Ascending aorta (tissue), 2 donors: ENCODE data around the gene DSTN. TPM values are rescaled to one million over a fixed set of nuclear protein-coding genes. Genes with fewer than 3 reads are reported as not detected.

Source experiments
- DNase-seq, 2 donors: peaks; one replicate each; pipeline ENCODE4 v3.0.0-alpha.2; 2019; ENCODE audit warnings: low spot score in 2 of 2
- H3K27ac ChIP-seq, 2 donors: fragments of 200-600 bp; sonication (generic); one replicate each; pipeline ENCODE4 v1.5.1; 2016 to 2017; ENCODE audit warnings: mild to moderate bottlenecking in 1 of 2
- H3K27me3 ChIP-seq: fragments of 200-600 bp; sonication (generic); one replicate; pipeline ENCODE4 v1.5.1; 2017
- H3K36me3 ChIP-seq, 2 donors: fragments of 200-600 bp; sonication (generic); one replicate each; pipeline ENCODE4 v1.5.1; 2016
- H3K4me1 ChIP-seq, 2 donors: fragments of 200-600 bp; sonication (generic); one replicate each; pipeline ENCODE4 v1.5.1; 2016 to 2017; ENCODE audit warnings: mild to moderate bottlenecking in 1 of 2
- H3K4me3 ChIP-seq, 2 donors: fragments of 200-600 bp; sonication (generic); one replicate each; pipeline ENCODE4 v1.5.1; 2016 to 2017; ENCODE audit warnings: mild to moderate bottlenecking in 1 of 2
- H3K9me3 ChIP-seq, 2 donors: fragments of 200-600 bp; sonication (generic); one replicate each; pipeline ENCODE4 v1.5.1; 2016
- intact Hi-C: fragments of 100-400 bp; cut with DNase I; formaldehyde crosslinking; loops from one replicate; pipeline ENCODE4 v1.15.1; 2023
- total RNA-seq: library from RNA; depleted of rRNA; stranded (reverse); fragments of >200 nt; gene quantifications from one replicate; pipeline ENCODE4 v1.1.0, GENCODE V29; 2016
- TF ChIP-seq, protein P1 (sequence below), 3 experiments: fragments of 200-600 bp in 2 of 3; fragments of 450-650 bp in 1 of 3; sonication (generic) in 2 of 3; IDR thresholded peaks; one replicate each; pipeline ENCODE4 v1.5.1; 2016 to 2019; ENCODE audit warnings: antibody characterized with exemption in 3 of 3, mild to moderate bottlenecking in 1 of 3, moderate library complexity in 1 of 3

The DSTN gene
- total RNA-seq, 1 donor from 2014 or later, result 452 TPM

DNA sequence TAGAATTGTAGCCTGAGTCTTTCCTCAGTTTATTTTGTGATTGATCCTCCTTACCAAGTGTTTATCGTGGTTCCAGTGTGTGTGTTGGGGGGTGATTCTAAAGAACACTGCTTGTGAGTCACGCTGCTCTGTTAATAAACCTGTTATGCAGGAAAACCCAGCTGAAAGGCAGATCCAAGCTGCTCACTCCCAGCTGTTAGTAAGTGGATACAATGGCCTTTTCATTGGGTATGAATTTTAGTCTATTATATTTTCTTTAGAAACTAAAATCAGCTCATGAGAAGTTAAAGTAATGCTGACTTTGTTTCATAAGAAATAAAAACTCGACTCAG is 12.2 kb upstream of the DSTN start:
- no peak for DNase-seq
- Histone ChIP-seq H3K27me3 (no peaks in the 10 kb centered on the region), H3K9me3 (no peaks in the 10 kb centered on the region), H3K27ac (peak overlapping the region; percentile 98 to 100), H3K4me3 (peak overlapping the region in 1 of 2 donors; percentile 28), H3K36me3 (no peaks in the 10 kb centered on the region), H3K4me1 (peaks cover 20 to 58% of the 10 kb centered on the region in 2 donors)
- intact Hi-C loops, result loop anchor here (1.0 kb wide), 2 partner anchors 12 to 14 kb away; no protein-coding TSS in a partner anchor
- TF ChIP-seq, protein P1, sequence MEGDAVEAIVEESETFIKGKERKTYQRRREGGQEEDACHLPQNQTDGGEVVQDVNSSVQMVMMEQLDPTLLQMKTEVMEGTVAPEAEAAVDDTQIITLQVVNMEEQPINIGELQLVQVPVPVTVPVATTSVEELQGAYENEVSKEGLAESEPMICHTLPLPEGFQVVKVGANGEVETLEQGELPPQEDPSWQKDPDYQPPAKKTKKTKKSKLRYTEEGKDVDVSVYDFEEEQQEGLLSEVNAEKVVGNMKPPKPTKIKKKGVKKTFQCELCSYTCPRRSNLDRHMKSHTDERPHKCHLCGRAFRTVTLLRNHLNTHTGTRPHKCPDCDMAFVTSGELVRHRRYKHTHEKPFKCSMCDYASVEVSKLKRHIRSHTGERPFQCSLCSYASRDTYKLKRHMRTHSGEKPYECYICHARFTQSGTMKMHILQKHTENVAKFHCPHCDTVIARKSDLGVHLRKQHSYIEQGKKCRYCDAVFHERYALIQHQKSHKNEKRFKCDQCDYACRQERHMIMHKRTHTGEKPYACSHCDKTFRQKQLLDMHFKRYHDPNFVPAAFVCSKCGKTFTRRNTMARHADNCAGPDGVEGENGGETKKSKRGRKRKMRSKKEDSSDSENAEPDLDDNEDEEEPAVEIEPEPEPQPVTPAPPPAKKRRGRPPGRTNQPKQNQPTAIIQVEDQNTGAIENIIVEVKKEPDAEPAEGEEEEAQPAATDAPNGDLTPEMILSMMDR (IDR thresholded peaks at IDR 0.05), result no peak

- Histone ChIP-seq H3K27me3 (no peaks in the 10 kb centered on the region), H3K4me1 (peaks cover 24 to 64% of the 10 kb centered on the region in 2 donors)
Measured at GRCh38 chr20:17558154-17558940, 11.5 kb upstream of the DSTN start.

GRCh38 chr20:17558941-17559304 is 11.0 kb upstream of the DSTN start:
- intact Hi-C loops, result loop anchor here (1.0 kb wide), 2 partner anchors 10 to 16 kb away; no protein-coding TSS in a partner anchor
- peak overlapping the region in 1 of 2 donors; percentile 43 for H3K4me3 ChIP-seq
- H3K27ac ChIP-seq, result peak overlapping the region; percentile 98 to 100
- H3K27me3 ChIP-seq, result no peaks in the 10 kb centered on the region
- TF ChIP-seq, protein P1 (IDR thresholded peaks at IDR 0.05), result no peak
- no peak for DNase-seq
- H3K9me3 ChIP-seq, result no peaks in the 10 kb centered on the region
- peaks cover 24 to 65% of the 10 kb centered on the region in 2 donors for H3K4me1 ChIP-seq
- H3K36me3 ChIP-seq, result no peaks in the 10 kb centered on the region

More at GRCh38 chr20:17558154-17558940, 11.5 kb upstream of the DSTN start:
- Histone ChIP-seq H3K27ac (peak overlapping the region; percentile 98 to 100), H3K9me3 (no peaks in the 10 kb centered on the region), H3K36me3 (no peaks in the 10 kb centered on the region), H3K4me3 (peak overlapping the region; percentile 8 to 43)
- TF ChIP-seq, protein P1 (IDR thresholded peaks at IDR 0.05), result no peak
- intact Hi-C loops, result loop anchor here (1.0 kb wide), 2 partner anchors 11 to 15 kb away; no protein-coding TSS in a partner anchor
- DNase-seq, result peak; percentile 53 to 92

DNA sequence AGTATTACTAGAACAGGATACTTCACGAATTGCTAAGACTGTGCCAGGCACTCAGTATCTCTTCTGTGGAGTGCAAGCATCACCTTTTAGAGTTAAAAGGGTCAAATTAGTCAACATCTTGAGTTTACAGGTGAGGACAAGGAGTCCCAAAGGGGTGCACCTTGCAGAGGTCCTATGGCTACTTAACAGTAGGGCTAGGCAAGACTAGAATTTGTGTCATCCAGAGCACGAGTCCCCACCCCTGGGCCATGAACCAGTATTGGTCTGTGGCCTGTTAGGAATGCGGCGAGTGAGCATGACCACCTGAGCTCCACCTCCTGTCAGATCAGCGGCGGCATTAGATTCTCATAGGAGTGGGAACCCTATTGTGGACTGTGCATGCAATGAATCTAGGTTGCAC is 10.5 kb upstream of the DSTN start:
- intact Hi-C loops, result no loop called here
- peaks cover 24 to 67% of the 10 kb centered on the region in 2 donors for H3K4me1 ChIP-seq

DNA sequence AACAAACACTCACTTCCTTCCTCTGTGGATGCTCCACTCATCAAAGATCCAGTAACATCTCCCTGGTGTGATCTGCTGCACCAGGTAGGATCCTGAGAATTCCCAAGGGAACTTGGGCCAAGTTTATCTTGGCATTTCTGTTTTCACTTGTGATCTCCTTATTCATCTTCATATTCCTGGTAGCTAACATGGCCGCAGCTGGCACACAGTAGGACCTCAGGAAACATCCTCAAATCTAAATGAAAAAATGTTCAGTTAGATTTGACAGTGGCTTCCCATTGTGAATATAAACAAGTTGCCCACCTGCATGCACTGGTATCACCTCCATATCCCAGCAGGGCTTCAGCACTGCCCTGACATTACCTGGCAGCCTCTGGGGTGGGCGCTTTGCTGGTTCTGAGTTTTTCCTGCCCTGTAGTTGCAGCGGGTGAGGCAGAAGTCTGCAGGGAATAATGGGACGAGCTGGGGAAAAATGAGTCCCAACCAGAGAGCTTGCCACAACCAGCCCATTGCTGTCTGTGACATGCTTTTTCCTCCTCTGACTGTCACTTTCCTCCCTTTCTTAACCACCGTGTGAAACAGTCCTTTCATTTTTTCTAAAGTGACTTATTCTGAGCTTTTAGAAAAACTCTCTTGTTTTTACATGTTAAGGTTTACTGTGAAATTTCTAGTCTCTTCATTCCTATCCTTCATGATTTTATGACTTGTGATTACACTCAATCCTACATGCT is 9.4 kb upstream of the DSTN start:
- H3K4me1 ChIP-seq, result peaks cover 31 to 71% of the 10 kb centered on the region in 2 donors
- intact Hi-C loops, result no loop called here
- H3K27ac ChIP-seq, result peak overlapping the region; percentile 98 to 100
- no peaks in the 10 kb centered on the region for H3K9me3 ChIP-seq
- TF ChIP-seq, protein P1 (IDR thresholded peaks at IDR 0.05), result no peak
- no peaks in the 10 kb centered on the region for H3K27me3 ChIP-seq
- H3K4me3 ChIP-seq, result no peak overlapping the region
- DNase-seq, result no peak
- no peaks in the 10 kb centered on the region for H3K36me3 ChIP-seq

More for the DNA sequence above, 10.5 kb upstream of the DSTN start:
- H3K4me3 ChIP-seq, result no peak overlapping the region
- no peaks in the 10 kb centered on the region for H3K27me3 ChIP-seq
- no peak for DNase-seq
- no peaks in the 10 kb centered on the region for H3K36me3 ChIP-seq
- peak overlapping the region; percentile 98 to 100 for H3K27ac ChIP-seq
- H3K9me3 ChIP-seq, result no peaks in the 10 kb centered on the region
- TF ChIP-seq, protein P1 (IDR thresholded peaks at IDR 0.05), result no peak
